Medulla oblongata (tissue), 1 donor: ENCODE results near the gene TNNI2.

Experiments
- DNase-seq: peaks from one replicate; pipeline ENCODE4 v3.0.0-alpha.2; 2015; ENCODE audit errors: extremely low spot score

Gene TNNI2

GRCh38 chr11:1821562-1821961, 17.2 kb upstream of the TNNI2 start:
- no peak for DNase-seq

DNA sequence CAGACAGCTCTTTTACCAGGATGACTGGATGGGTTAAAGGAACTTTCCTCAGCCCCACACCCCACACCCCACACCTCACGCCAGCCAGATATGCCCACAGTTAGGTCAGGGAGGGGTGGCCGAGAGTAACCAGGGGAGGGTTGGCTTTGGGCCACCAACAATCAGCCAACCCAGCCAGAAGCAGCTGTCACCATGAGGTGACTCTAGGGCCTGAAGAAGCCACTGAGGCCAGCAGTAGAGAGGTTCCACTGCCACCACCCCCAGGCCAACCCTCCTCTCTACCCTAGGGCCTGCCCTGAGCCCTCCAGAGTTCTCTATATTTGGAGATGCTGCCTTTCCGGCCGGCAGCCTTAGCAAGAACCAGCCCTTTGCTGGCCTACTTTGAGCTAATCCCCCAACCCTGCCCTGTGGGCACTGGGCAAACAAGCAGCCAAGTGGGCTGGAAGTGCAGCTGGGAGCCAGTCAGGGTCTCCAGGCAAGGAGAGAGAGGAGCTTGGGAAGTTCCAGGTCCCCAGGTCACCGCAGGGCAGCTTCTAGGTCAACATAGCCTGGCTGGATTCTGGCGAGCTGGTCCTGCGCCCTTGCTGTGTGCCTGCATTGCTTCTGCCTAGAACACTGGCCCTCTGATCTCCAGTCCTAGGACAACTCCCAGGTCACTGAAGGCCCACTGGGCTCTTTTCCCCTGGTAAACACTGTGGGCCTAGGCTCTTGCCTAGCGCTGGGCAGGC, 16.0 kb upstream of the TNNI2 start:
- no peak for DNase-seq

- no peak for DNase-seq
Observed at GRCh38 chr11:1823376-1824220, 15.2 kb upstream of the TNNI2 start.

GRCh38 chr11:1824221-1825038, 14.4 kb upstream of the TNNI2 start:
- DNase-seq = no peak

- DNase-seq = peak; percentile 30
Observed at GRCh38 chr11:1825039-1825740, 13.6 kb upstream of the TNNI2 start.

- DNase-seq = no peak
Observed at GRCh38 chr11:1825785-1826451, 12.9 kb upstream of the TNNI2 start.

DNA sequence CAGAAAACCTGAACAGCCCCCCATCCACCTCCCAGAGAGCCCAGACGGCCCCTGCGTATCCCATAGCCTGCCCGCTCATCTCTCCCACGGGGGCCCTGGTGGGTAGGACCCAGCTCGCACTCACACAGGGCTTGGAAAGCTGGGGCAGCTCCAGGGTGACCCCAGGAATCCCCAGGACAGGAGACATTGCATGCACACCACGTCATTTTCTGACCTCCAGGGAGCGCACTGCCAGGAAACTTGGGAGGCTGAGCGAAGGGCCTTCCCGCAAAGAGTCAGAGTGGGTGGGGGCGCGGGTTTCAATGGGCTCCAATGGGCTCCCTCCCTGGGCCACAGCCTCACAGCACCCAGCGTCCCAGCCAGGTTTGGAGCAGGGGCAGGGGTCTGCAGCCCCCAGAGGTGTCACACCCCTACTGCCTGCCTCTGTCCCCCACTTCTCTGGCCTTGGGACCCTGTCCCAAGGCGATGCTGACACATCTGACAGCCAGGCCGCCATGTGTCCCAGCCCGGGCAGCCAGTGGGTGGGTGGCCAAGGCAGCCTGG, 12.2 kb upstream of the TNNI2 start:
- no peak for DNase-seq

- peak; percentile 66 for DNase-seq
Observed at GRCh38 chr11:1827095-1827813, 11.5 kb upstream of the TNNI2 start.

GRCh38 chr11:1827931-1828330, 10.8 kb upstream of the TNNI2 start:
- no peak for DNase-seq

DNA sequence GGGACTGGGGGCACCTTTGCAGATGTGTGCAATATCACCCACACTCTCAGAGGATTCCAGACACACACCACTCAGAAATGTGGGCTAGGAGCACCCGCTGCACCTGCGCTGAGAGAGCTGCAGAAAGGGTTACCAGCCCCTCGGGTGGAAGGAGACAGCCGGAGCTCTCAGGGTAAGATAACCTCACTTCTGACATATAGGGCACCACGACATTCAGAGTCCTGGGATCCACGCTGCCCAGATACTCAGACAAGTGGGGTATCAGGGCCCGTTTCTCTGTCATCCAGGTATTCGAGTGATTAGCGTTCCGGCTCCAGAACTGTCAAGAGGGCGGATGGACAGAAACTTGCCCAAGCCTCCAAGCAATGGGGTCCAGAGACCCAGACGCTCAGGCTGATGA, 10.2 kb upstream of the TNNI2 start:
- no peak for DNase-seq

DNA sequence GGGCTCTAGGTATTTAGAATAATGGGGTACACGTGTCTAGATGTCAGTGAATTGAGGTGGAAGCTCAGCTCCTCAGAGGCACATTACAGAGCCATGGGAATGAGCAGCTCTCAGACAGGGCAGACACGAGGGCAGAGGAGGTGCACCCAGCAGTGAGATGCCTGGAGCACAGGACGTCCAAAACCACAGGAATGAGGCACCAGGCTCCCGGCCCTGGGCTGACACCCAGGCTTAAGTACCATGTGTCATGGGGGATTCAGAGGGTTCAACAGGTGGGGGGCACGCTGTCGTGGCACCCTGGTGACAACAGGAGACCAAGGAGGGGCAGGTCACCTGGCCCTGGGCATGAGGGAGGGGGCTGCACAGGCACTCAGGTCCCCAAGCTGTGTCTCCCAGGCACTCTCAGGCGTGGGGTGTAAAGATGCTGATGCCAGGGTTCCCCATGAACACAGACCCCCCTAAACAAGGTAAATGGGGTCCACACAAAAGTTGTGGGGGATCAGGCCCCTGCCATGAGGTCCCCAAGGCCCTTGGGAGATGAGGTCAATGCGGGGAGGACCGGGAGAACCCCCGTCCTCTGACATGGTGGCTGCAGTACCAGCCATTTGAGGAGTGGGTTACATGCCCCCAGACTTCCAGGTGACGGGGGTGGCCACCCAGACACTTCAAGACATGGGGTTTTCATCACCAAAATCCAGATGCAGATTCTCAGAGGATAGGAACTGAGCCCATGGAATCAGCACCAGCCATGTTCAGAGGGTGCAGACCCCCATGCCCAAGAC, 9.6 kb upstream of the TNNI2 start:
- no peak for DNase-seq

DNA sequence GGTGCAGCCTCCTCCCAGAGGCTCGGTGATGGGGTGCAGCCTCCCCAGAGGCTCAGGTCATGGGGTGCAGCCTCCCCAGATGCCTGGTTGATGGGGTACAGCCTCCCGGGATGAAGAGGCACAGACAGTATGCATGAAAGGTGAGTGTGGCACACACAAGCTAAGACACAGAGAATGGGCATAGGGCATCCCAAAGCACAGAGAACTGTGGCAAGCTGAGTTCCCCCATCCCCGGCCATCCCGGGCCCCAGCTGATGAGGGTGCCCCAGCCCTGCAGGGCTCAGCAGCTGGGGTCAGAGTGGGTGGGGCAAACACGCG, 8.8 kb upstream of the TNNI2 start:
- no peak for DNase-seq

DNA sequence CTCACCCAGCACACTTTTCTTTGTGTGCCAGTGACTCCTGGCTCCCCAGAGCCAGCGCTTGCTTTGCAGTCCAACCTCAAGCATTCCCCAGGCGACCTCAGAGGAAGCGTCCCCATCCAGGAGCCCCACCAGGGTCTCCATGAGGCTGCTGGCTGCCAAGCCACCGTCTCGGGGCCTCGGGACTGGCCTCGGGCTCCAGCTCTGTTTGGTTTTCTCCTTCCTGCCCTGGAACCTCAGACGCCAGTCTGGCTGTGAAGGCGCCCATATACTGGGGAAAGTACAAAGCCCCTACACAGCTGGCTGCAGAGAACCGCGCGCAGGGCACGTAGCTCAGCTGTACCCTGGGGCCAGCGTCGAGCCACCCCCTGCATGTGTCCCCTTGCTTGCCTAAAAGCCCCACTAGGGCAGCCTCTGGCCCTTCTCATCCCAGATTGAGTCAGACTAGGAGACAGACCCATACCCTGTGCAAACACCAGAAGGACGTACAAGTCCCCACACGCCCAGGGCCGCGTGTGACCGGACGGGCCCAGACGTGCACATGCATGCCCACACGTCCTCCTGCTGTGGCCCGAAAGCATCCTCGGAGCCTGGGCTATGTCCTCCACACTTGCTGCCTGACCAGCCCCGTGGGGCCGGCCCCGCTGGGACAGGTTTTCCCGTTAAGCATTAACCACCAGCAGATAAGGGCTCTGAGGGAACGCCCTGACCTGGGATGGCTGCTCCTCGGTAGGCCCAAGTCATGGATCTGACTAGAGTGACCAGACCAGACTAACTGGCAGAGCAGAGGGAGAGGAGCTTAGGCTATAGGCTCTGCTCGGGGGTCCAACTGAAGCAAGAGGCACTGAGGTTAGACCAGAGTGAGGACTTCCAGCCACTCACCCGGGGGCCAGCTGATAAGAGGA, 8.2 kb upstream of the TNNI2 start:
- DNase-seq = no peak

DNA sequence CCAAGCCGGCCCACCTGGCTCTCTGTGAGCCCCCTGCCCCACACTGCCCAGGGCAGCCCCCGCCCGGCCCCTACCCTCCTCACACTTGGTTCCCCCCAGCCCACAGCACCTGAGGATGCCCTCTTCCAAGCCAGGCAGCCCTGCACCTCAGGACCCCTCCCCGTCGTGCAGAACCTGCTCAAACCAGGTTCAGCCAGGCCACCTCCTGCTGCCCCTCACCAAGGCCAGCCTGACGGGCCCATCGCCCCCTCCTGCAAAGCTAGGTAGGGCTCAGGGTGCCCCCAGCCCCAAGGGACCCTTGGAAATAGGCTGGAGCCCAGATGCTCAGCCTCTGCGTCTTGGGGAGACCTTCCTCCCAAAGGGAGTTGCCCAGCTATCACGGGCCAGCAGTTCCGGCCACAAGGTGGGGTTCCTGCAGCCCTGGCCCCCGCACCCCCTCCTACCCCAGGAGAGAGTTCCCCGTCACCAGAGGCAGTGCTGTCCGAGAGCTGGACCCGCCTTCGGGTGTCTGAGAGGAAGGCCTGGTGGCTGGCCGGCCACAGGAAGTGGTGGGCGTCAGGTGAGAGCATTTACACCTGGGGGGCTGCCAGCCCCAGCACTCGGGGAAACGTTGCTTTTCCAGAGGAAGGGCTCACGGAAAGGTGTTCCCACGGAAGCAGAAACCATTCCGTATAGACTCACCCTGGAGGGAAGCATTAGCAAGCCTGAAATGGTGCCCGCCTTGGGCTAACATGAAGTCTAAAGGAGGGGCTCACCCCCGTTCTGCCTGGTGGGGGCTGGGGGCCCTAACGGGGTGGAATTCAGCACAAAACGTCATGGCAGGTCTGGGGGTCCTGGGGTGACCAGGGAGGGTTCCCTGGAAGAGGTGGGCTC, 7.2 kb upstream of the TNNI2 start:
- no peak for DNase-seq

DNA sequence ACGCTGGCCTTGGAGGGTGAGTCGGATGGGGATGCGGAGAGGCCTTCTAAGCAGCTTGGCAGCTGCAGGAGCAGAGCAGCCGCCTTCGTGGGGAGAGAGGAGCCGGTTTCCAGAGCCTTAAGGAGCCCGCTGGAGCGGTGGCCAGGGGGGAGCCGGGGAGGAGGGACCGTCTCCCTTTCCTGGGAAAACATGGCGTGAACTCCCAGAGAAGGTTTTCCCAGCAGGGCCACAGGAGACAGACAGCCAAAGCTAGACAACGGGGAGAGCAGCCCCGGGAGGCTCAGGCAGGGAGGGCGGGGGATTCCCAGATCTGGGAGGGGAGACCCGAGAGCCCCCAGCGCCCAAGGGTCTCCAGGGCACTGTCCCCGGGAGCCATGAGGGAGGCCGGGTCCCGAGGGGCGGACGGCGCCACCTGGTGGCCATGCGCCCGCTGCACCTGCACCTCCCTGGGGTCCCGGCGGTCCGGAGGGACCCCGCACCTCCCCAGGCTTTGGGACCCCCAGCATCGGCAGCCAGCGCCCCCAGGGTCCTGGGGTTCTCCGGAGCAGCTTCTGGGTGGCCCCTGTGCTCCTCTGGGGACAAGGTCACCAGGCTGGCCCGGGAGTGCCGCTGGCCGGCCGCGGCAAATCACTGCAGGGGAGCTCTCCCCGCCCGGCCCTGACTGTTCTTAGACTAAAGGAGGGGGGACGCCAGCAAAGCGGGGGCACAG, 6.4 kb upstream of the TNNI2 start:
- DNase-seq = peak; percentile 41

DNA sequence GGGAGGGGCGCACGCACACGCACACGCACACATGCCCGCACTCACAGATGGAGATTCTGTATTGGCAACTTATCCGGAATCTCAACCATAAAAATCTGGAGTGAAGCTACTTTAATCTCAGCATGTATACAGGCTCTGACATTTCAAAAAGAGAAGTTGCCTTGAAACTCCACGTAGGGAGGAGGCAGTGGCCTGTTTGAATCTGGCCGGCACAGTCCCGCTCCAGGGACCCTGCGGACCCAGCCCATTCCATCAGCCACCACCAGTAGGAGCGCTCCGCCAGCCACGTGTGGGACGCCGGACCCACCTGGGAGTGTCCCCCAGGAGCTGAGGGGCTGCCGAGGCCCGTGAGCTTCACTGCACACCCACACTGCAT, 5.9 kb upstream of the TNNI2 start:
- DNase-seq = peak; percentile 18

- DNase-seq = no peak
Observed at GRCh38 chr11:1834062-1834610, 4.6 kb upstream of the TNNI2 start.
